ENCODE results near the gene ESR1.
"Not testable (repeated sequence)": the region's sequence is repeated elsewhere in the genome, so short reads cannot be mapped to it uniquely, and the experiment has no call there.

Gene ESR1

GRCh38 chr6:151814614-151815013 lies 7.1 kb downstream of the ESR1 start:
- no peak for DNase-seq

GRCh38 chr6:151822252-151823111 lies 15.0 kb downstream of the ESR1 start:
- DNase-seq: no peak

- no peak for DNase-seq
Measured at GRCh38 chr6:151826517-151827142, 19.1 kb downstream of the ESR1 start.

- DNase-seq: no peak
Measured at GRCh38 chr6:151832710-151833109, 25.2 kb downstream of the ESR1 start.

GRCh38 chr6:151835396-151835795 lies 27.9 kb downstream of the ESR1 start:
- DNase-seq: no peak

GRCh38 chr6:151837223-151837622 lies 29.7 kb downstream of the ESR1 start:
- no peak for DNase-seq

- DNase-seq: no peak
Measured at GRCh38 chr6:151842816-151843215, 35.3 kb downstream of the ESR1 start.

GRCh38 chr6:151847064-151847463 lies 39.6 kb downstream of the ESR1 start:
- DNase-seq: no peak

- no peak for DNase-seq
Measured at GRCh38 chr6:151850479-151851003, 43.1 kb downstream of the ESR1 start.

- DNase-seq: no peak
Measured at GRCh38 chr6:151858294-151858693, 50.8 kb downstream of the ESR1 start.

GRCh38 chr6:151862461-151862860 lies 55.0 kb downstream of the ESR1 start:
- no peak for DNase-seq

- DNase-seq: not testable (repeated sequence)
Measured at GRCh38 chr6:151867361-151867869, 59.9 kb downstream of the ESR1 start.

GRCh38 chr6:151869345-151869744 lies 61.9 kb downstream of the ESR1 start:
- no peak for DNase-seq

GRCh38 chr6:151869787-151870186 lies 62.3 kb downstream of the ESR1 start:
- no peak for DNase-seq

GRCh38 chr6:151870375-151870774 lies 62.9 kb downstream of the ESR1 start:
- no peak for DNase-seq

GRCh38 chr6:151875524-151875923 lies 68.0 kb downstream of the ESR1 start:
- DNase-seq: no peak

- DNase-seq: no peak
Measured at GRCh38 chr6:151876122-151876521, 68.6 kb downstream of the ESR1 start.

- no peak for DNase-seq
Measured at GRCh38 chr6:151877458-151877857, 70.0 kb downstream of the ESR1 start.

GRCh38 chr6:151881231-151881630 lies 73.7 kb downstream of the ESR1 start:
- DNase-seq: no peak

- DNase-seq: no peak
Measured at GRCh38 chr6:151882206-151882605, 74.7 kb downstream of the ESR1 start.

GRCh38 chr6:151885234-151885633 lies 77.8 kb downstream of the ESR1 start:
- no peak for DNase-seq

- no peak for DNase-seq
Measured at GRCh38 chr6:151891524-151891923, 84.0 kb downstream of the ESR1 start.

GRCh38 chr6:151894426-151894825 lies 86.9 kb downstream of the ESR1 start:
- not testable (repeated sequence) for DNase-seq

- DNase-seq: not testable (repeated sequence)
Measured at GRCh38 chr6:151899221-151899620, 91.7 kb downstream of the ESR1 start.
